GM18526 (cell line): ENCODE results near the gene FRRS1L.

Experiments
- POLR2A ChIP-seq: IDR thresholded peaks from 3 replicates; pipeline ENCODE4 v1.6.1; 2011; ENCODE audit not compliant: insufficient read length; ENCODE audit errors: extremely low read depth

The FRRS1L gene

DNA sequence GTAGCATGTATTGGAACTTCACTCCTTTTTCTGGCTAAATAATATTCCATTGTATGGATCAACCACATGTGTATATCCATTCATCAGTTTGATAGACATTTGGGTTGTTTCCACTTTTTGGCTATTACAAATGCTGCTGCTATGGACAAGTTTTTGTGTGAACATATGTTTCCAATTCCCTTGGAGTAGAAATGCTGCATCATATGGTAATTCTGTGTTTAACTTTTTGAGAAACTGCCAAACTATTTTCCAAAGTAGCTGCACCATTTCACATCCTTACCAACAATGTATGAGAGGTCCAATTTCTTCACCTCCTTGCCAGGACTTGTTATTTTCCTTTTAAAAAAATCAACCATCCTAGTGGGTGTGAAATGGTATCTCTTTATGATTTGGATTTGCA is 8.4 kb downstream of the FRRS1L start:
- no peak for TF ChIP-seq POLR2A

DNA sequence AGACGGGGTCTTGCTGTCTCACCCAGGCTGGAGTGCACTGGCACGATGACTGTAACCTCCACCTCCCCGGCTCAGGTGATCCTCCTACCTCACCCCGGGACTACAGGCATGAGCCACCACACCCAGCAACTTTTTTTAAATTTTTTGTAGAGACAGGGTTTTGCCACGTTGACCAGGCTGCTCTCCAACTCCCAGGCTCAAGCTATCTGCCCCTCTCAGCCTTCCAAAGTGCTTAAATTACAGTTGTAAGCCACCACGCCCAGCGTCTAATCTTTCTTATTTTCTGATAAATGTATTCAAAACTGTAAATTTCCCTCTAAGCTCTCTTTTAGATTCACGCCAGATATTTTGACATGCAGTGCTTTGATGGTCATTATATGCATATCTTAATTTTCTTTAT is 10.3 kb downstream of the FRRS1L start:
- no peak for TF ChIP-seq POLR2A

DNA sequence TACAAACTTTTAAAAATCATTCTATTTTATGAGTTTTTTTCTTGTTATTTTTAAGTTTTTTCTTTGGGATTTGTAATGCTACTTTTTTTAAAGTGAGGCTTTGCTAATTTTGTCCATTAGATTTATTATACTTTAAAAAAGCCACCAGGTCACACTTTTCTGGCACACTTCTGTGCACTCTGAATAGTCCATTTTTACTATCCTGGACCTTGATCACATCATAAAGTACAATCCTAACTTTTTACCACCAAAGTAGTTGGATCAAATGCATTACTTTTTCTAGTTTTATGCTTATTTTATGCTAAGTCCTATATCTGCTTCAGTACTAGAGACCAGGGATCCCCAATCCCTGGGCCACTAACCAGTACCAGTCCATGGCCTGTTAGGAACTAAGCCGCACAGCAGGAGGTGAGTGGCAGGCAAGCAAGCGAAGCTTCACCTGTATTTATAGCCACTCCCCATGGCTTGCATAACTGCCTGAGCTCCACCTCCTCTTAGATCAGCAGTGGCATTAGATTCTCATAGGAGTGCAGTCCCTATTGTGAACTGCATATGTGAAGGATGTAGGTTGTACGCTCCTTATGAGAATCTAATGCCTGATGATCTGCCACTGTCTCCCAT is 16.0 kb downstream of the FRRS1L start:
- no peak for TF ChIP-seq POLR2A

DNA sequence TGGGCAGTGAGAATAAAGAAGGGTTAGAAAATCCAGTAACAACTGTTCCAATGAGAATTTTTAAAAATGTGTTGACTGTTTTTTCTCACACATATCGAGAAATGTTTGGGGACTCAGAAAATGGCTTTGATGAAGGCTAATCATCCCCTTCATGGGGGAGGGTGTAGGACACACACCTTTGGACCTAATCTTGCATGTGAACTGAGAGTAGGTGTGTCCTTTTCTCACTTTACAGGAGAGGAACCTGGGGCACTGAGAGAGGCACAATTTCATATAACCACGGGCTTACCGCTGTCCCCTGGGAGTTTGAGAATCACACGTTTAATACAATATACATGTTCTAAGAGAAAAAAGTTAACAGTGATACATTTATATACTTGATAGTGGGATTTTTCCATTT is 17.3 kb downstream of the FRRS1L start:
- TF ChIP-seq POLR2A: no peak

DNA sequence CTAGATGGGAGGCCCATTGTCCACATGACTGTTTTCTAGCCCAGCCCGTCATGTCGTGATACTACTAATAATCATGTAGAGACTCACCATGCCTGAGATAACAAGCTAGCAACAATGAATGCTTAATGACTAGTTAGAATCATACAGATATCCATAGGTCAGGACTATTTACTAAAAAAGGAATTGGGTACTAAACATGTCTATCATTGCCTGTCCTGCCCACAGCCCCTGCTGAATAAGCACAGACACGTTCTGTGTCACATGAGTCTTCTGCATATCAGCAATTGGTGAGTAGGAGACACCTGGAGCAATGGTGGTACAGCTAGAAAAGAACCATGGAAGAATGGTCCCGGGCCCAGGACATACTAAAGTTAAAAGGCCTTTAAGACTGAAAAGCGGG is 18.0 kb downstream of the FRRS1L start:
- no peak for TF ChIP-seq POLR2A

DNA sequence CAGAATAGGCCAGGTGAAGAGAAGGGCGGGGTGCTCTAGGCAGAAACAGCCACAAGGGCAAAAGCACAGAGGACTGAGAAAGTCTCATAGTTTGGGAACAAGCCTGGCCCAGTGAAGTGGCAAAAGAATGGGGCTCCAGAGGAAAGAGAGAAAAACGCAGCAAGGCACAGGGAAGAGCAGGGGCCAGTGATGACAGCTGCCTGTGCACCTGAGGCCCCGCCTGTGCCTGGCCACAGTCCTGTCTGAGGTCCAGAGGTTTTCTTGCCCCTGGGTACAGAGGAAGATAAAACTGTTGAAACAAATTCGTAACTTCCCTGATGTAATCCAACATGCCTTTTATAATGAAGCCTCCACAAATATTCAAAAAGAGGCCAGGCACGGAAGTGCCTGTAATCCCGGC is 22.0 kb downstream of the FRRS1L start:
- TF ChIP-seq POLR2A: no peak

DNA sequence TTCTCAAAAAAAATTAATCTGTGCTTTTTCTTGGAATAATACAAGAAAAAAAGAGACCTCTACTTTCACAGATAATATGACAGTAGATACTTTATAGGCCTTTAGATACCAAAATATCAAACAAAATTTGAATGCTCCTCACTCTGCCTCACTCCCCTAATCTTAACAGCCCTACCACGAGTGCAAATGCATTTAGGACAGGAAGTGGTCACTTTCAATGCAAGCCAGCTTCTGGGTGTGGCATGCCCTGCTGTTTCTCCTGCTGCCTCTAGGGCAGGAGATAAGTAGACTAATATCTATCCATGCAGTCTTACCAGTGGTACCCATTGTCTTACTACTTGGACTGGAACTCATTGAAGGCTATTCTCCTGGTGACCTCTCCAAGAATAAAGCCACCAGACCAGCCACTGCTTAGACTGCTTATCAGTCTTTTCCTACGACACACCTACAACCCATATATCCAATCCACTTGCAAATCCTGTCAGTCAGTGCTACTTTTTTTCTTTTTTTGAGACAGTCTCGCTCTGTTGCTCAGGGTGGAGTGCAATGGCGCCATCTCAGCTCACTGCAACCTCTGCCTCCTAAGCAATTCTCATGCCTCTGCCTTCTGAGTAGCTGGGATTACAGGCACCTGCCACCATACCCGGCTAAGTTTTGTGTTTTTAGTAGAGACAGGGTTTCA is 23.0 kb downstream of the FRRS1L start:
- no peak for TF ChIP-seq POLR2A

DNA sequence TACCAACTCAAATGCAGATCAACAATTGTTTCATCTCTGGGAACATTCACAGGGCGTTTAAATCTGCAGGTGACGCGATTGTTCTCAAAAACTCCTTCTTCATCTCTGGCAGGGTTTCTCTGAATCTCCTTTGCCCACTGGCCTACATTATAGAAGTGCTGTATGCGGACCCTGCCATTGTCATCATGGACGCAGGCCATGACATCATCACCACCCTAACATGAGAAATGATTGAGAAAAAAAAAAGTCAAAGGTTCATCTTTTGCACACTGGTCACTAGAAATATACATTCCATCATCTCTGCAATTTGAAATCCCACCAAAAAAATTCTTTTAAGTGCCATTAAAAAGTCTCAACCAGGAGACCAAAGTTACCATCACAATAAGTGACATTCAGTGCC is 25.7 kb downstream of the FRRS1L start:
- TF ChIP-seq POLR2A: no peak

- no peak for TF ChIP-seq POLR2A
These were observed 27.2 kb downstream of the FRRS1L start for GRCh38 chr9:109139851-109140250.

- TF ChIP-seq POLR2A: no peak
These were observed 28.6 kb downstream of the FRRS1L start for GRCh38 chr9:109138421-109138820.

GRCh38 chr9:109134167-109134578 is 32.9 kb downstream of the FRRS1L start:
- TF ChIP-seq POLR2A: no peak

GRCh38 chr9:109133533-109133932 is 33.5 kb downstream of the FRRS1L start:
- no peak for TF ChIP-seq POLR2A

GRCh38 chr9:109132567-109133021 is 34.5 kb downstream of the FRRS1L start:
- no peak for TF ChIP-seq POLR2A

GRCh38 chr9:109129470-109130197 is 37.4 kb downstream of the FRRS1L start:
- TF ChIP-seq POLR2A: no peak

GRCh38 chr9:109124121-109124520 is 42.9 kb downstream of the FRRS1L start:
- no peak for TF ChIP-seq POLR2A

GRCh38 chr9:109122726-109123621 is 44.1 kb downstream of the FRRS1L start:
- TF ChIP-seq POLR2A: no peak

DNA sequence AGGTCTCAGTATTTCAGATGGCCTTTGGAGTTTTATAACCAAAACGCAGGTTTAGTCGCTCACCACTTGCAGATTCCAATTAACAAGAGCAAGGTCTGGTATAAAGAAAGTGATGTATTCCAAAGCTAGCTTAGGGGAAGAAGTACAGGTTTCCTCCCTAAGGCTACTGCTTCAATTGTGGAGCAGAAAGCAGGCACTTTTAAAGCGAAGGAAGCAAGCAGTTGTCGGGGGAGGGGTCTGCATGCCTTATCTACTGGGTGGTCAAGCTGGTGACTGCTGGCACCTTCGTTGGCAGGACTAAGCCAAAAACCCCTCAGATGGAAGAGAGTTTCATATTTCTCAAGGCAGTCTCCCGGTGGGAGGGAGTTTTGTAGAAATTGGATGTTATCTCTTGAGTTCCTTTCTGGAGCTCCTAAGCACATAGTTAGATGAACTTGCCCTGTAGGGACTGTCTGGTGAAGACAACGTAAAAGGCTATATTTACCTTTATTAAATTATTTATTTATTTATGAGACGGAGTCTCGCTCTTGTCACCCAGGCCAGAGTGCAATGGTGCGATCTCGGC is 45.7 kb downstream of the FRRS1L start:
- no peak for TF ChIP-seq POLR2A
